K562 (cell line): ENCODE measurements around the gene COASY. TPM values are rescaled to one million over a fixed set of nuclear protein-coding genes. Genes with fewer than 3 reads are reported as not detected.

Source experiments
- CBX3 ChIP-seq, 2 experiments: IDR thresholded peaks; 1 replicate in 1 of 2; 2 replicates in 1 of 2; pipeline ENCODE4 v1.6.1; 2012; ENCODE audit warnings: inconsistent platforms in 2 of 2, low read length in 2 of 2, borderline replicate concordance in 1 of 2, control low read depth in 1 of 2
- CHD7 ChIP-seq: fragments of 200-600 bp; sonication (generic); IDR thresholded peaks from one replicate; pipeline ENCODE4 v1.6.1; 2012; ENCODE audit warnings: mild to moderate bottlenecking, low read depth, low read length, inconsistent platforms
- ERF ChIP-seq: fragments of 450-650 bp; formaldehyde crosslinking; IDR thresholded peaks from 2 replicates; pipeline ENCODE4 v1.4.0; 2020; ENCODE audit warnings: mild to moderate bottlenecking, mixed read lengths
- MCM3 ChIP-seq: fragments of 450-650 bp; IDR thresholded peaks from 2 replicates; pipeline ENCODE4 v1.6.1; 2016
- MEIS2 ChIP-seq: fragments of 450-650 bp; IDR thresholded peaks from 2 replicates; pipeline ENCODE4 v1.6.1; 2014; ENCODE audit warnings: mild to moderate bottlenecking; ENCODE audit not compliant: partially characterized antibody
- MLX ChIP-seq, 2 experiments: fragments of 450-650 bp in 1 of 2; sonication (generic) in 1 of 2; formaldehyde crosslinking; conservative IDR thresholded peaks; 2 replicates each; pipeline versions ENCODE4 v1.4.0 to v1.8.1; 2020 to 2022; ENCODE audit warnings: mild to moderate bottlenecking in 1 of 2, missing genetic modification reagents in 1 of 2
- MXD1 ChIP-seq: fragments of 250-450 bp; sonication (Bioruptor Pico); IDR thresholded peaks from 2 replicates; pipeline ENCODE4 v1.8.0; 2021; ENCODE audit warnings: borderline replicate concordance, mild to moderate bottlenecking, moderate library complexity; ENCODE audit not compliant: poor library complexity, severe bottlenecking
- RFX1 ChIP-seq: fragments of 450-650 bp; IDR thresholded peaks from 2 replicates; pipeline ENCODE4 v1.6.1; 2016; ENCODE audit warnings: mild to moderate bottlenecking, moderate library complexity
- SIX5 ChIP-seq, 2 experiments: IDR thresholded peaks; 2 replicates each; pipeline ENCODE4 v1.6.1; 2011; ENCODE audit warnings: low read length in 2 of 2, borderline replicate concordance in 1 of 2, low read depth in 1 of 2, mild to moderate bottlenecking in 1 of 2, moderate library complexity in 1 of 2; ENCODE audit not compliant: insufficient read depth in 1 of 2
- SNAPC5 ChIP-seq: fragments of 250-450 bp; sonication (Bioruptor Pico); IDR thresholded peaks from 2 replicates; pipeline ENCODE4 v1.8.0; 2021; ENCODE audit warnings: moderate library complexity, mild to moderate bottlenecking, inconsistent platforms
- ZNF224 ChIP-seq: sonication (generic); formaldehyde crosslinking; IDR thresholded peaks from 2 replicates; pipeline ENCODE4 v1.8.0; 2022; ENCODE audit warnings: mild to moderate bottlenecking, missing genetic modification reagents
- ZNF398 ChIP-seq: fragments of 250-450 bp; sonication (Bioruptor Pico); IDR thresholded peaks from 2 replicates; pipeline ENCODE4 v1.8.0; 2021; ENCODE audit warnings: moderate library complexity, mild to moderate bottlenecking, inconsistent platforms
- polyA plus RNA-seq, 8 experiments: library from polyadenylated mRNA; depleted of rRNA in 4 of 8; stranded (reverse) in 5 of 8; unstranded in 3 of 8; fragments of >200 nt; fragmentation: Nextera tagmentation in 2 of 8; fragmentation: Illumina TruSeq in 1 of 8; extraction: Ambion mirVana in 2 of 8; extraction: Trizol in 1 of 8; gene quantifications; 2 replicates each; pipeline versions ENCODE4 v1.2.1 to v1.2.3, GENCODE V29; 2011 to 2014; ENCODE audit warnings: inconsistent platforms in 1 of 8, missing spikeins in 1 of 8
- total RNA-seq, 7 experiments: library from RNA; depleted of rRNA in 6 of 7; stranded (reverse); fragments of >200 nt in 6 of 7; fragmentation: Illumina TruSeq in 2 of 7; extraction: Trizol in 2 of 7; gene quantifications; 2 replicates each; pipeline versions ENCODE4 v1.2.1 to v1.2.3, GENCODE V29; 2011 to 2021; ENCODE audit warnings: low replicate concordance in 1 of 7

COASY gene
- total and polyA plus RNA-seq, 9 of the 15 experiments (the other 6 are each of a cell fraction or from before 2014, with no cell fraction given): 25.4 to 175 (median 62.3) TPM

GRCh38 chr17:42566883-42567573, 5.1 kb downstream of the COASY start, which contains the start of gene MLX (continued):
- TF ChIP-seq ZNF398 (CRISPR knock-in tag): no peak
- no peak for TF ChIP-seq ERF
- TF ChIP-seq RFX1: no peak
- no peak for TF ChIP-seq SIX5 (IDR thresholded peaks at IDR 0.05; ENCODE audit: borderline replicate concordance in 1 of 2, insufficient read depth in 1 of 2, low read depth in 1 of 2, low read length in 2 of 2)
- peak; percentile 90 for TF ChIP-seq MEIS2
- no peak for TF ChIP-seq MXD1 (CRISPR knock-in tag)
- no peak for TF ChIP-seq CHD7
- TF ChIP-seq SNAPC5: no peak
- no peak; a peak in 1 of 4 replicates for TF ChIP-seq MLX (CRISPR knock-in tag; conservative IDR thresholded peaks at IDR 0.05)
- no peak for TF ChIP-seq ZNF224
- no peak for TF ChIP-seq MCM3
- TF ChIP-seq CBX3 (IDR thresholded peaks at IDR 0.05; ENCODE audit: borderline replicate concordance in 1 of 2, low read length in 2 of 2): no peak
